HG03342 (cell line): ENCODE measurements around the gene CFAP99.

Source experiments
- ATAC-seq: cut with Tn5 transposase; IDR thresholded peaks from one replicate; pipeline ENCODE4 v1.9.1; 2021; ENCODE audit warnings: mild to moderate bottlenecking, moderate library complexity; ENCODE audit not compliant: unreplicated experiment

CFAP99 gene

GRCh38 chr4:2445130-2445529 is 26.4 kb downstream of the CFAP99 start:
- ATAC-seq = no peak

GRCh38 chr4:2445571-2445970 is 26.8 kb downstream of the CFAP99 start:
- no peak for ATAC-seq

- ATAC-seq = no peak
These were observed 28.2 kb downstream of the CFAP99 start for GRCh38 chr4:2446656-2447564.

DNA sequence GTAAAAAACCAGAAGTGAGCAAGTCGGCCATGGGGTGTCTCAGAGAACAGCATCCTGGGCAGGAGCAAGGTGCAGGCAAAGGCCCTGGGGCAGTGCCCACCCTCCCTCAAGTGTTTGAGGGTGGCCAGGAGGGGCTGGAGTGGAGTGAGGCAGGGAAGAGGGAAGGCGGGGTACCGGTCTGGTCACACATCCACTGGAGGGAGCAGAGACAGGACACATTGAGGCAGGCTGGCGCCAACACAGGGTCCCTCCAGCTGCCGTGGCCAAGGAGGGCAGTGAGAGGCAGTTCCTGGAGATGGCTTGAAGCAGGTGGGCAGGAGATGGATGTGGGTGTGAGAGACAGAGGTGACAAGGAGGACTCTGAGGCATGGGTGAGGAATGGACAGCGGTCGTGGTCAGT is 29.8 kb downstream of the CFAP99 start:
- ATAC-seq = no peak

DNA sequence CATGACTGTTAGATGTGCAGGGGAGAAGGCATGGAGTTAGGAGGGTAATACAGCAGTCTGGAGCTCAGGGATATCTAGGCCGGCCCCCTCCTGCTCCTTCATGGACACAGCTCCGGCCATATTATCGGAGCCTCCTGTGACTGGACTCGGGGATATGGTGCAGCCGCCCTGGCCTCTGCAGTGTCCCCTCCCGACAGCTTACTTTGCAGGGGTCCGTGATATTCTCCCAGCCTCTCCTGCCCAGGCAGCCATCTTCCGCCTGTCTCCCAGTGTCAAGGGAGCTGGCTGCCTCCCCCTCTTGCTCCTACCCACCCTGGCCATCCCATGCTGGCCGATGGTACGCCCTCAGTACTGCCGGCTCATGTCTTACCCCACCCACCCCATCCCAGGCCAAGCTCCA is 30.3 kb downstream of the CFAP99 start:
- ATAC-seq = no peak

GRCh38 chr4:2449511-2450392 is 31.0 kb downstream of the CFAP99 start:
- no peak for ATAC-seq

DNA sequence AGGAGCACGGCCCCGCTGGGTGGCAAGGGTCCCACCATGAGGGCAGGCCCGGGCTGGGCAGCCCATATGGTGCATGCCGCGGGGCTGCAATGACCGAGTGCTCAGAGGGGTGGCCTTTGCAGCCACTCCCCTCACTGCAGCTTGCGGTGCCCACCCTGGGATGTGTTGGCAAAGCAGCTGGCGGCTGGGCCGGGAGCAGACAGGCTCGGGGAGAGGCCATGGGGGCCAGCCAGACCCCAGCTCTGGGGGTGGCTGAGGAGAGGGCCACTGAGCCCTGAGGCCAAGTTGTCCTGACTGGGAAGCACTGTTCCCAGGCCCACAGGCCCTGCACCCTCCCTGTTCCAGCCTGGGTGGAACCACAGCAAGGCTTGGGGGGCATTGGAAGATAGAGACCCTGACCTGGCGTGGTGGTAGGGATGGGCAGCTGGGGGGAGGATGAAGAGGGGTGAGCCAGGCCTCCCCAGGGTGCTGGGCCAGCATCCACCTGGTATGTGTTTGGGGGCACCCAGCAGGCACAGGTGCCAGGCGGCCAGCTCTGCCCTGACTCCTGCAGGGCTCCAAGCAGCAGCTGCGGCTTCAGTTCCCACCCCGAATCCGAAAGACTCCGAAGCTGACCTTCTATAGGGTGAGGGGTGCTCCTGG is 31.8 kb downstream of the CFAP99 start:
- no peak for ATAC-seq

DNA sequence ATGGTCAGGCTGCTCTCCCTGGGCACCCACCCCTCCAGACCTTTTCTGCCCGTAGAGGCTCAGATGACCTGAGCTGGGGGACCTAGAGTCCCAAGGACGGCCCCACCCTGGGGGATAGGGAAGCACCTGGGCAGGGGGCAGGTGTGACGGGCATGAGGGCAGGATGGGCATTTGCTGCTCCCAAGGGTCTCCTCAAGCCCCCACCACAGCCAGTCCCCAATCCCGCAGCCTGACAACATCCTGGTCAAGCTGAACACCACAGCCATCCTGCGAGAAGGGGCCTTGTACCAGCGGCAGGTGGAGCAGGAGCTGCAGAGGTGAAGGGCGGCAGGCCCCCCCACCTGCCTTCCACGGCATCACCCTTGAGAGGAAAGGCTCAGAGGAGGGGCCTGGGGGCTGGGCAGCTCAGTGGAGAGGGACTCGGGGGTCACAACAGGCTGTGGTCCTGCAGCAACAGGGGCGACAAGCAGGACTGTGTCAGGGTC is 32.3 kb downstream of the CFAP99 start:
- no peak for ATAC-seq

DNA sequence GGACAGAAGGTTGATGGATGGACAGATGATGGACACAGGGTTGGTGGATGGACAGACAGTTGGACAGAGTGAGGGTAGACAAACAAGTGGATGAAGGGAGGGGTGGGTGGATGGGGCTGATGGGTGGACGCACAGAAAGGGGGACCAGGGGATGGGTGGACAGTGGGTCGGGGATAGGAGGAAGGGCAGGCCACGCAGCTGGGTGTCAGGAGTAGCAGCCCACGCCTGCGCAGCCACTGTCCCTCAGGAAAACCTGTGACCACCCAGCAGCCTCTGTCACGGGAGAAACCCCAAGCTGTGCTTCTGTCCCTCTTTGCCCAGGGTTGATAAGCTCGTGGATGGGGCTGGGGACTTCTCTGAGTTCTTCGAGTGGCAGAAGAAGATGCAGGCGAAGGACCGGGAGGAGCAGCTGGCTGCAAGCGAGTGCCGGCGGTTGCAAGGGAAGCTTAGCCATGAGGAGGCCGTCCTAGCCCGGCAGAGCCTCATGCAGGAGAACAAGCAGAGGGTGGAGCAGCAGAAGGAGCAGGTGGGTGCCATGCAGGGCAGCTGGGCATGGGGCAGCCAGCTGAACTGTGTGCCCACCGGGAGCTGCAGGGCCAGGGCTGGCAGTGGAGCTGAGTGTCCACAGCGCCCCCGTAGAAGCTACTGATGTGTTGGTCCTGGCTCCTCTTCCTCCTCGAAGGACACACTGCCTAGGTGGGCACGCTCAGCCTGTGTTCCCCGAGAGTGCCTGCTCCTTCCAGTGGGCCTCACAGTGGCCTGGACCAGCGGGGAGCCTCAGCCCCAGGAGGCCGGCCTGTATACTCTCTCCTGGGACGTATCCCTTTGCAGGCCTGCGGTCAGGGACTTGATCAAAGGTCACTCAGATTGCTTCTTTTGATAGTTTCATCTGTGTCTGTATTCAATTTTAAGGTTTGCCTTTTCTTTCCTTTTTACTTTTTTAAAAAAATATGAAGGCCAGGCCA is 33.3 kb downstream of the CFAP99 start:
- ATAC-seq = no peak

GRCh38 chr4:2457481-2458295 is 38.9 kb downstream of the CFAP99 start:
- ATAC-seq = no peak

GRCh38 chr4:2458546-2459491 is 40.1 kb downstream of the CFAP99 start:
- no peak for ATAC-seq

GRCh38 chr4:2459589-2460349 is 41.0 kb downstream of the CFAP99 start:
- no peak for ATAC-seq

GRCh38 chr4:2461246-2461960 is 42.6 kb downstream of the CFAP99 start:
- no peak for ATAC-seq

- peak; percentile 81 for ATAC-seq
These were observed 43.6 kb downstream of the CFAP99 start for GRCh38 chr4:2462218-2462991.

DNA sequence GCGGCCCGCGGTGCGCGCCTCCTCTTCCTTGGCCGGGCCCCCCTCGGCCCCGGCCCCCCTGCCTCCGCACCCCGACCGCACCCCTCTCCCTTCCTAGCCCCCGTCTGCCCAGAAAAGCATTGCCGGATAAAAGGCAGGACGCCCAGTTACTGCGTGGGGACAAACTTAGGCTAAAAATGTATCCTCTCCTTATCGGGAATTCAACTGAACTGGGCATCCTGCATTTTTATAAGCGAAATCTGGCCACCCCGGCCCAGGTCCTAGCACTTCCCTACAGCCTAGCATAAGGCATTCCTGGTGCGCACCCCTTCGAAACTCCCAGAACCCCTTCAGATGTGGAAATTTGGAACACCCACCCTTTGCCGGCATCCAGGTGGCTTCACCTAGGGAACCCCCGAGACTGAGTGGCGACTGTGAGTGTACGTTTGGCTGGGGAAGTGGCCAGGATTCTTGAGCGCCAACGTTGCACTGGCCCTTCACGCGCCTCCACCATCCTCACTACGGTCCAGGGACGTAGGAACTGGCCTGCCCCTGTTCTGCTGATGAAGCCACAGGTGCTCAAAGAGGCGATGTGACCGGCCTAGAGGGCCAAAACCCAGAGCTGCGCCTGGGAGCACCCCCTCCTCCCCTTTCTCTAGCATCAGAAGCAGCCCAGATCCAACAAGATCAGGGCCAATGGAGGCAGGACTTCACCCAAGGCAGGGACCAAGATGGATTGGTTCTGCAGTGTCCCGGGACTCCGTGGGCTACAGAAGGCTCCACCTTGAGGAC is 44.4 kb downstream of the CFAP99 start:
- ATAC-seq = no peak
